H9 (cell line): ENCODE results near the gene AP4S1. TPM values are rescaled to one million over a fixed set of nuclear protein-coding genes. Genes with fewer than 3 reads are reported as not detected.

Experiments
- DNase-seq: peaks from one replicate; pipeline ENCODE4 v3.0.0-alpha.2; 2017
- H2AFZ ChIP-seq: one replicate; pipeline ENCODE4 v1.6.1; 2013; ENCODE audit warnings: mild to moderate bottlenecking, low read length, control low read depth, moderate library complexity
- H2AK5ac ChIP-seq: 2 replicates; pipeline ENCODE4 v1.6.1; 2013; ENCODE audit warnings: low read length, control low read depth, mixed read lengths; ENCODE audit not compliant: insufficient read length
- H2BK120ac ChIP-seq: one replicate; pipeline ENCODE4 v1.6.1; 2013; ENCODE audit warnings: low read depth, mild to moderate bottlenecking, low read length, control low read depth, inconsistent platforms; ENCODE audit not compliant: poor library complexity, severe bottlenecking
- H2BK12ac ChIP-seq: 2 replicates; pipeline ENCODE4 v1.6.1; 2013; ENCODE audit warnings: low read length, control low read depth, mixed read lengths, low read depth; ENCODE audit not compliant: insufficient read length
- H2BK15ac ChIP-seq: 2 replicates; pipeline ENCODE4 v1.6.1; 2013; ENCODE audit warnings: low read depth, low read length, control low read depth
- H2BK20ac ChIP-seq: one replicate; pipeline ENCODE4 v1.6.1; 2013; ENCODE audit warnings: low read depth, mild to moderate bottlenecking, low read length, control low read depth, inconsistent platforms; ENCODE audit not compliant: poor library complexity, severe bottlenecking
- H2BK5ac ChIP-seq: 2 replicates; pipeline ENCODE4 v1.6.1; 2013; ENCODE audit warnings: low read length, control low read depth, mixed read lengths; ENCODE audit not compliant: insufficient read length
- H3K14ac ChIP-seq: 2 replicates; pipeline ENCODE4 v1.6.1; 2013; ENCODE audit warnings: low read length, control low read depth; ENCODE audit not compliant: insufficient read depth
- H3K18ac ChIP-seq: 2 replicates; pipeline ENCODE4 v1.6.1; 2013; ENCODE audit warnings: low read depth, mild to moderate bottlenecking, mixed read lengths, low read length, control low read depth; ENCODE audit not compliant: insufficient read length
- H3K23ac ChIP-seq: 2 replicates; pipeline ENCODE4 v1.6.1; 2013; ENCODE audit warnings: low read length, control low read depth, mixed read lengths, low read depth; ENCODE audit not compliant: insufficient read length
- H3K23me2 ChIP-seq: 2 replicates; pipeline ENCODE4 v1.6.1; 2013; ENCODE audit warnings: low read depth, mild to moderate bottlenecking, mixed read lengths, low read length, control low read depth; ENCODE audit not compliant: insufficient read length, poor library complexity, severe bottlenecking
- H3K27ac ChIP-seq: 2 replicates; pipeline ENCODE4 v1.5.1; 2013; ENCODE audit warnings: low read length, control low read depth, mixed read lengths, low read depth; ENCODE audit not compliant: insufficient read length
- H3K27me3 ChIP-seq: 2 replicates; pipeline ENCODE4 v1.6.1; 2013; ENCODE audit warnings: low read length, control low read depth, inconsistent platforms; ENCODE audit not compliant: insufficient read depth
- H3K4ac ChIP-seq: 2 replicates; pipeline ENCODE4 v1.6.1; 2013; ENCODE audit warnings: low read depth, mild to moderate bottlenecking, control low read depth, inconsistent platforms, low read length, moderate library complexity
- H3K4me1 ChIP-seq: 2 replicates; pipeline ENCODE4 v1.6.1; 2013; ENCODE audit warnings: low read length, control low read depth, inconsistent platforms; ENCODE audit not compliant: insufficient read depth
- H3K4me2 ChIP-seq: 2 replicates; pipeline ENCODE4 v1.6.1; 2013; ENCODE audit warnings: low read length, control low read depth, mixed read lengths; ENCODE audit not compliant: insufficient read length, insufficient read depth
- H3K56ac ChIP-seq: 2 replicates; pipeline ENCODE4 v1.6.1; 2013; ENCODE audit warnings: low read depth, mild to moderate bottlenecking, mixed read lengths, low read length, control low read depth; ENCODE audit not compliant: insufficient read length
- H3K79me1 ChIP-seq: 2 replicates; pipeline ENCODE4 v1.6.1; 2013; ENCODE audit warnings: low read depth, mild to moderate bottlenecking, moderate library complexity, low read length, control low read depth, inconsistent platforms; ENCODE audit not compliant: insufficient read depth, poor library complexity, severe bottlenecking
- H3K79me2 ChIP-seq: 2 replicates; pipeline ENCODE4 v1.6.1; 2013; ENCODE audit warnings: low read length, control low read depth, inconsistent platforms; ENCODE audit not compliant: insufficient read depth
- H3K9ac ChIP-seq: 2 replicates; pipeline ENCODE4 v1.6.1; 2013; ENCODE audit warnings: low read length, control low read depth, mixed read lengths; ENCODE audit not compliant: insufficient read length; ENCODE audit errors: extremely low read depth
- H3K9me3 ChIP-seq: one replicate; pipeline ENCODE4 v1.6.1; 2013; ENCODE audit warnings: low read depth, low read length, inconsistent platforms; ENCODE audit not compliant: control insufficient read depth
- H3T11ph ChIP-seq: one replicate; pipeline ENCODE4 v1.6.1; 2013; ENCODE audit warnings: mild to moderate bottlenecking, low read length, control low read depth, inconsistent platforms
- H4K20me1 ChIP-seq: one replicate; pipeline ENCODE4 v1.6.1; 2013; ENCODE audit not compliant: control insufficient read depth, insufficient read length, insufficient read depth
- H4K5ac ChIP-seq: 2 replicates; pipeline ENCODE4 v1.6.1; 2013; ENCODE audit warnings: low read depth, mild to moderate bottlenecking, mixed read lengths, low read length, control low read depth; ENCODE audit not compliant: insufficient read length
- H4K8ac ChIP-seq: replicated peaks from 2 replicates; pipeline ENCODE4 v1.6.1; 2013; ENCODE audit warnings: low read length, control low read depth, mixed read lengths, low read depth; ENCODE audit not compliant: insufficient read length
- H4K91ac ChIP-seq: 2 replicates; pipeline ENCODE4 v1.6.1; 2013; ENCODE audit warnings: low read depth, mild to moderate bottlenecking, moderate library complexity, mixed read lengths, low read length, control low read depth; ENCODE audit not compliant: insufficient read length
- H3K27ac Mint-ChIP-seq, 3 experiments: 2 replicates in 2 of 3; 3 replicates in 1 of 3; pipeline ENCODE4 v1.8.0; 2020 to 2021; ENCODE audit warnings: mixed read lengths in 3 of 3, mild to moderate bottlenecking in 1 of 3, moderate library complexity in 1 of 3
- H3K27me3 Mint-ChIP-seq: 2 replicates; pipeline ENCODE4 v1.8.0; 2021; ENCODE audit warnings: low read depth, mild to moderate bottlenecking, moderate library complexity, mixed read lengths
- H3K36me3 Mint-ChIP-seq, 3 experiments: 2 replicates in 2 of 3; 3 replicates in 1 of 3; pipeline ENCODE4 v1.8.0; 2020 to 2021; ENCODE audit warnings: low read depth in 3 of 3, mixed read lengths in 3 of 3; ENCODE audit not compliant: insufficient read depth in 1 of 3
- H3K4me1 Mint-ChIP-seq, 2 experiments: 2 replicates each; pipeline ENCODE4 v1.8.0; 2020; ENCODE audit warnings: mixed read lengths in 2 of 2
- H3K4me3 Mint-ChIP-seq, 2 experiments: 2 replicates in 1 of 2; 3 replicates in 1 of 2; pipeline ENCODE4 v1.8.0; 2020 to 2021; ENCODE audit warnings: mild to moderate bottlenecking in 2 of 2, mixed read lengths in 2 of 2, moderate library complexity in 1 of 2
- H3K9me3 Mint-ChIP-seq, 2 experiments: 2 replicates in 1 of 2; 3 replicates in 1 of 2; pipeline ENCODE4 v1.8.0; 2020; ENCODE audit warnings: mild to moderate bottlenecking in 2 of 2, mixed read lengths in 2 of 2, moderate library complexity in 1 of 2
- CTCF ChIP-seq: fragments of 200-600 bp; sonication (generic); conservative IDR thresholded peaks from 3 replicates; pipeline ENCODE4 v1.8.0; 2021; ENCODE audit warnings: antibody characterized with exemption, mild to moderate bottlenecking
- WGBS: extraction: QIAGEN DNeasy Blood & Tissue Kit; methylation state at CpG from one replicate; pipeline ENCODE4 v1.1.7; 2013; ENCODE audit warnings: missing lambda C conversion rate, low lambda C conversion rate, mixed read lengths; ENCODE audit not compliant: insufficient read length; ENCODE audit errors: extremely low coverage; 5-methylcytosine and 5-hydroxymethylcytosine counted together
- total RNA-seq: library from RNA; stranded (reverse); gene quantifications from 2 replicates; pipeline ENCODE4 v1.2.1, GENCODE V29; 2021

AP4S1 gene
- total RNA-seq, 1 experiment from 2014 or later = 13.7 TPM

- H3T11ph ChIP-seq = no peak overlapping the region
- H2BK5ac ChIP-seq = no peak overlapping the region
- no peaks in the 10 kb centered on the region for H3K23me2 ChIP-seq
- no peak overlapping the region for H3K4ac ChIP-seq
- Mint-ChIP-seq H3K9me3 (peaks cover 0 to 3% of the 10 kb centered on the region in 2 experiments; a peak in 1 of 5 replicates), H3K27me3 (no peaks in the 10 kb centered on the region), H3K4me1 (no peaks in the 10 kb centered on the region), H3K36me3 (peaks cover 6 to 23% (median 8%) of the 10 kb centered on the region in 3 experiments), H3K4me3 (no peak overlapping the region), H3K27ac (no peak overlapping the region)
- no peak overlapping the region for H2AFZ ChIP-seq
- no peak overlapping the region for H4K91ac ChIP-seq
- H3K27ac ChIP-seq = no peak overlapping the region
- no peak overlapping the region for H3K14ac ChIP-seq
- no peak overlapping the region for H3K56ac ChIP-seq
- no peaks in the 10 kb centered on the region for H3K79me2 ChIP-seq
- H4K20me1 ChIP-seq = no peaks in the 10 kb centered on the region
- TF ChIP-seq CTCF = no peak
- no peaks in the 10 kb centered on the region for H3K9me3 ChIP-seq
- H2BK12ac ChIP-seq = no peak overlapping the region
- H3K9ac ChIP-seq = no peak overlapping the region
- no peak overlapping the region for H3K23ac ChIP-seq
- H4K8ac ChIP-seq = no peak overlapping the region
- WGBS = no CpG with 5 or more reads among the region's 2 CpGs
- no peaks in the 10 kb centered on the region for H3K27me3 ChIP-seq
- H2BK120ac ChIP-seq = no peak overlapping the region
- H2AK5ac ChIP-seq = no peak overlapping the region
- no peak for DNase-seq
- no peak overlapping the region for H4K5ac ChIP-seq
- no peaks in the 10 kb centered on the region for H3K4me1 ChIP-seq
- H3K79me1 ChIP-seq = no peaks in the 10 kb centered on the region
- no peak overlapping the region for H2BK20ac ChIP-seq
- no peak overlapping the region for H3K4me2 ChIP-seq
- no peak overlapping the region for H3K18ac ChIP-seq
- no peak overlapping the region for H2BK15ac ChIP-seq
Observed at GRCh38 chr14:31075144-31075543, 49.7 kb downstream of the AP4S1 start.
